Mononuclear cell (primary cell): Measurements from ENCODE around the gene SDK1. TPM values are rescaled to one million over a fixed set of nuclear protein-coding genes. Genes with fewer than 3 reads are reported as not detected.

Source experiments
- H3K27me3 ChIP-seq: 2 replicates; pipeline ENCODE4 v1.6.0; 2011; ENCODE audit warnings: low read length, control low read depth; ENCODE audit not compliant: insufficient read depth
- H3K4me1 ChIP-seq: 2 replicates; pipeline ENCODE4 v1.5.1; 2011; ENCODE audit warnings: mild to moderate bottlenecking, low read length, control low read depth; ENCODE audit not compliant: insufficient read depth
- H3K4me3 ChIP-seq: 2 replicates; pipeline ENCODE4 v1.5.1; 2011; ENCODE audit warnings: mild to moderate bottlenecking, low read length, moderate library complexity
- H3K9me3 ChIP-seq: 2 replicates; pipeline ENCODE4 v1.5.1; 2011; ENCODE audit warnings: low read depth, mild to moderate bottlenecking, control low read depth, low read length
- total RNA-seq: library from RNA; depleted of rRNA; stranded (reverse); fragments of >200 nt; gene quantifications from one replicate; pipeline ENCODE4 v1.2.3, GENCODE V29; 2012

SDK1 gene
- total RNA-seq, 1 donor: 0.31 TPM

DNA sequence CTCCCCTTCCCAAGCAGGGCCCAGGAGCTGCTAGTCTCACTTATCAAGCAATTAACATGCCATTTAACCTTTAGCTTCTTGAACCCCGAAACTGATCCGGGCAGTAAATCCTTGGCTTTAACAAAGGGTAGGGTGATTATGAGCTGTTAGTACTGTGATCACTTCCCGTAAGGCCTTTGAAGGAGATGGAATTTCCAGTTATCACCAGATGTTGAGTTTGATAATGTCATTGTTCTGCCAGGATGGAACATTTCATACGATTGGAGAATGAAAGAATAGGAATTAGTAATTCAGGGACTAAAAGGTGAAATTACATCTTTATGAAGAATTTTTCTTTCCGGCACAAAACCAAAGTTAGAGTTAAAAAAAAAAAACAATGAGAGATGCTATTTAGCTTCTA, 810.1 kb downstream of the SDK1 start:
- H3K4me3 ChIP-seq: no peak overlapping the region
- no peaks in the 10 kb centered on the region for H3K27me3 ChIP-seq
- H3K4me1 ChIP-seq: no peaks in the 10 kb centered on the region

DNA sequence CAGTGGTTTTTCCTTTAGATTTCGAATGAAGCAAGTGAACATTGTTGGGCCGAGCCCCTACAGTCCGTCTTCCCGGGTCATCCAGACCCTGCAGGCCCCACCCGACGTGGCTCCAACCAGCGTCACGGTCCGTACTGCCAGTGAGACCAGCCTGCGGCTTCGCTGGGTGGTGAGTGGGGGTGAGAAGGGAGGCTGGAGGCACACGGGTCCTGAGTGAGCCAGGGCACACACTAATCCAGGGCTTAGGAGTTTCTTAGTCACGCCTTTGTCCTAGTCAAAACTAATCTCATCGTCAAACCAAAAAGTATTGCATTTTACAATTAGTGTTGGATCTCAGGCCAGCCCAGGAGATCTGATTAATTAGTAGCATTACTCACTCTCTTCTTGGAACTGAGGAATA, 812.2 kb downstream of the SDK1 start:
- no peaks in the 10 kb centered on the region for H3K27me3 ChIP-seq
- no peaks in the 10 kb centered on the region for H3K4me1 ChIP-seq

More for the DNA sequence above, 810.1 kb downstream of the SDK1 start:
- no peaks in the 10 kb centered on the region for H3K9me3 ChIP-seq

DNA sequence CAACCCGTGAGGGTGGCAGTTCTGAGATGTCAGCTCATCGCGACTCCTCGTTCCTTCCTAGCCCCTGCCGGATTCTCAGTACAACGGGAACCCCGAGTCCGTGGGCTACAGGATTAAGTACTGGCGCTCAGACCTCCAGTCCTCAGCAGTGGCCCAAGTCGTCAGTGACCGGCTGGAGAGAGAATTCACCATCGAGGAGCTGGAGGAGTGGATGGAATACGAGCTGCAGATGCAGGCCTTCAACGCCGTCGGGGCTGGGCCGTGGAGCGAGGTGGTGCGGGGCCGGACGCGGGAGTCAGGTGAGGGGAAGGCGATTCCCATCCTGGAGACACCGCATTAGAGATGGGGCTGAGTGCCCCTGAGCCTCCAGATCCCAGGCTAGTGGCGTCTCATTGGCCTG, 812.9 kb downstream of the SDK1 start:
- Histone ChIP-seq H3K4me3 (no peak overlapping the region), H3K4me1 (no peaks in the 10 kb centered on the region), H3K27me3 (no peaks in the 10 kb centered on the region)

More for the DNA sequence above, 812.2 kb downstream of the SDK1 start:
- no peaks in the 10 kb centered on the region for H3K9me3 ChIP-seq
- H3K4me3 ChIP-seq: no peak overlapping the region

GRCh38 chr7:4115442-4115841, 814.4 kb downstream of the SDK1 start:
- H3K9me3 ChIP-seq: peaks cover 8% of the 10 kb centered on the region

More for the DNA sequence above, 812.9 kb downstream of the SDK1 start:
- no peaks in the 10 kb centered on the region for H3K9me3 ChIP-seq

GRCh38 chr7:4115941-4116610, 815.0 kb downstream of the SDK1 start:
- H3K27me3 ChIP-seq: no peaks in the 10 kb centered on the region

More at GRCh38 chr7:4115442-4115841, 814.4 kb downstream of the SDK1 start:
- Histone ChIP-seq H3K4me3 (no peak overlapping the region), H3K4me1 (no peaks in the 10 kb centered on the region), H3K27me3 (no peaks in the 10 kb centered on the region)

DNA sequence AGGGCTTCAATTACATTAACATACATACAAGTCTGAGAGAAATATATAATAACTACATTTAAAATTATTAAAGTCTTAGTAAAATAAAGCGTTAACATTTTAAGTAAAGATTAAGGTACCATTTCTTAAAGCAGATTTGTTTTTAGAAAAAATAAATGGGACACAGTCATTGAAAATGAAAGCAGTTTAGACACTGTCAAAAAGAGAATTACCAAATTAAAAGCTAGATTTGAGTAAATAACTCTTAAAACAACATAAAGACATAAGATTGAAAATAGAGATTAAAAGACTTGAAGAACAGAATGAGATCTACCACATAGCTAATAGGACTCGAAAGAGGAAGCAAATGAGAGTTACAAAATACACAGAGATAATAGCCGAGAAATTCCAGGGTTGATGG, 818.8 kb downstream of the SDK1 start:
- no peaks in the 10 kb centered on the region for H3K4me1 ChIP-seq
- peaks cover 8% of the 10 kb centered on the region for H3K9me3 ChIP-seq
- no peak overlapping the region for H3K4me3 ChIP-seq
- no peaks in the 10 kb centered on the region for H3K27me3 ChIP-seq

More at GRCh38 chr7:4115941-4116610, 815.0 kb downstream of the SDK1 start:
- Histone ChIP-seq H3K4me3 (no peak overlapping the region), H3K4me1 (no peaks in the 10 kb centered on the region), H3K9me3 (peaks cover 8% of the 10 kb centered on the region)

DNA sequence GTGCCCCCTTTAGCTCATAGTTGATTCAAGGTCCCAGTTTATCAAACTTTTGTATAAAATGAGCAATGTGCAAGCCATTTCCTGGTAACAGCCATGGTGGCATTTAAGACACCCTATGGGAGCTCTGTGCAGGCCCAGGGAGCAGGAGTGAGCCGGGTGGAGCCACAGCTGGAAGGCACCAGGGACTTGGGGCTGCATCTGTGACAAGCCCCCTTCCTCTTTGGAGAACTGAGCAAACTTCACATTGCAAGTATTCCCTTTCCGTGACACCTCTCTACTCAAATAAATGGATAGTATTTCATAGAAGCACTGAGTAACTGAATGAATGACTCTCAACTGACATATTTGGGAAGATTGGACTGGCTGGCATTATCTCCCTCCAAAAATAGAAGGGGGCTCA, 822.3 kb downstream of the SDK1 start:
- H3K9me3 ChIP-seq: peaks cover 8% of the 10 kb centered on the region
- H3K4me3 ChIP-seq: no peak overlapping the region
- H3K4me1 ChIP-seq: no peaks in the 10 kb centered on the region
- H3K27me3 ChIP-seq: no peaks in the 10 kb centered on the region

- Histone ChIP-seq H3K4me3 (no peak overlapping the region), H3K4me1 (no peaks in the 10 kb centered on the region), H3K9me3 (peaks cover 8% of the 10 kb centered on the region), H3K27me3 (no peaks in the 10 kb centered on the region)
These were observed 822.8 kb downstream of the SDK1 start for GRCh38 chr7:4123823-4124222.

DNA sequence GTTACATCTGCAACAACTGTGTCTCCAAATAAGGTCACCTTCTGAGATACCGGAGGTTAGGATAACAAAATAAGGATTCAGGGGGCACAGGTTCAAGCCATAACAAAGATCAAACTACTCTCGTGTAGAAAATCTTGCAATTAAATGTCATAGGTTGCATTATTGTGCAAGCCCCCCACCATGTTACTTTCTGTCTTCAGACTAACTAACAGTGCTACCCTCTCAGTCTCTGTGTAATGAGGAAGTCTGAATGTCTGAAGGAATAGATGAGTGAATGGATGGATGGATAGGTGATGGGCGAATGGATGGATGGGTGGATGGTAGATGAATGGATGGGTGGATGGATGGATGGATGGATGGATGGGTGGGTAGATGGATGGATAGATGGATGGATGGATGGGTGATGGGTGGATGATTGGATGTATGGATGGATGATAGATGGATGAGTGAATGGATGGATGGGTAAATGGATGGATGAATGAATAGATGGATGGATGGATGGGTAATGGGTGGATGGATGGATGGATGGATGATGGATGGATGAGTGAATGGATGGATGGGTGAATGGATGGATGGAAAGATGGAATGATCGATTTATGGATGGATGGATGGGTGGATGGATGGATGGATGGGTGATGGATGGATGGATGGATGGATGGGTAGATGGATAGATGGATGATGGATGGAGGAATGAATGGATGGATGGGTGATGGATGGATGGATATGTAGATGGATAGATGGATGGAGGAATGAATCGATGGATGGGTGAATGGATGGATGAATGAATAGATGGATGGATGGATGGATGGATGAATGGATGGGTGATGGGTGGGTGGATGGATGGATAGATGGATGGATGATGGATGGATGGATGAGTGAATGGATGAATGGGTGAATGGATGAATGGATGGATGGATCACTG, 823.8 kb downstream of the SDK1 start:
- Histone ChIP-seq H3K4me1 (no peaks in the 10 kb centered on the region), H3K9me3 (peaks cover 6% of the 10 kb centered on the region), H3K27me3 (no peaks in the 10 kb centered on the region), H3K4me3 (no peak overlapping the region)

DNA sequence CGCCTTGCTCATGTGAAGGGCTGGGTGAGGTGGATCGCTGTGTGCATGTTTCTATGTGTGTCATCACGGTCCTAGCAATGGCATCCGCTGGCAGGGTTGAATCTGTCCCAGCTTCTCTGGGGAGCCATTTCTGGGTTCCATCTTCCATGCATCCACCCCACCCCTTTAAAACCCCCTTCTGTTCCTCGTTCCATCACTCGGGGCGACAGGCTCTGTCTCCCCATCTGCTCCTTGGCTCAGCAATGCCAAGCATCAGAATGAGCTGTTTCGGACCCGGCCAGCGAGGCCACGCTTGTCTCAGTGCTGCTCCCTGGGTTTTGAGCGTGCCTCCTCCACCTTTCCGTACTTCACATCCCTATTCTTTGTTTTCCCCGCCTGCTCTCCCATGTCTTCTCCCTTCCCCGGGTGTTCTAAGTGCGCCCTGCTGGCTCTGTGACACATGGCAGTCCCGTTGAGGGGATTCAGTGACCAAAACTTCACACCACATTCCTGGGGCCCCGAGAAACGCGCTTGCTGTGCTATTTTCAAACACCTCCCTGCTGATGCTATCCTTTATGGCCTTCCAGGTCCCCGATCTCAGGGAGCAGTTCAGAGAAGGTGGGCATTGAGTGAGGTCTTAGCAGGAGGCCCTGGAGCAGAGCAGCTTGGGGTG, 827.0 kb downstream of the SDK1 start:
- H3K27me3 ChIP-seq: no peaks in the 10 kb centered on the region
- H3K4me1 ChIP-seq: no peaks in the 10 kb centered on the region
- H3K9me3 ChIP-seq: no peaks in the 10 kb centered on the region
- no peak overlapping the region for H3K4me3 ChIP-seq

GRCh38 chr7:4129481-4130122, 828.5 kb downstream of the SDK1 start:
- no peaks in the 10 kb centered on the region for H3K27me3 ChIP-seq
- no peaks in the 10 kb centered on the region for H3K4me1 ChIP-seq
- no peaks in the 10 kb centered on the region for H3K9me3 ChIP-seq
- no peak overlapping the region for H3K4me3 ChIP-seq

GRCh38 chr7:4131063-4131462, 830.0 kb downstream of the SDK1 start:
- Histone ChIP-seq H3K9me3 (no peaks in the 10 kb centered on the region), H3K4me3 (no peak overlapping the region), H3K27me3 (no peaks in the 10 kb centered on the region), H3K4me1 (no peaks in the 10 kb centered on the region)

- Histone ChIP-seq H3K4me1 (no peaks in the 10 kb centered on the region), H3K9me3 (no peaks in the 10 kb centered on the region), H3K4me3 (no peak overlapping the region), H3K27me3 (no peaks in the 10 kb centered on the region)
These were observed 831.2 kb downstream of the SDK1 start for GRCh38 chr7:4132221-4132620.

DNA sequence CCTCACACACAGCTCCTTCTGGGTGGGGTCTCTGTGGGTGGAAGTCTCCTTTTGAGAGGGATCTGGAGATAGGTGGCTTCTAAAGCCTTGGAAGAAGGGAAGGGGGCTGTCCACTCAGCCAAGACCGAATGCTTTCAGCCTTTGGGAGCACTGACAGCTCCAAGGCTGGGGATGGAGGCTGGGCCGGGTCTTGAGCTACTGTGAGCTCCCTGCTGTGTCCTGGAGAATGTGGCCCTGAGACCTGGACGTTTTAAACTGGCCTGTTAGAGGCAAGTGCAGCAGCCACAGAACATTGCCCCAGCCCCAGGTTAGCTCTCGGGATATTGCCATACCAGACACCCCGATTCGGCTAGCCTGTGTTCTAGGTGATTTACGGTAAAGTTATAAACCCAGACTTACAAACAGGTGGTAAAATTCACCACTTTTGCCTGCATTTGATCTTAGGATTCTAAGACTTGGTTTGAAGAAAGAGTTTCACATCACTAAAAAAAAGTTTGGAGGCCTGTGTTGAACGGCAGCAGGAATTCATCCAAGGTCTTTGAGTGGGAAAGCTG, 832.5 kb downstream of the SDK1 start:
- Histone ChIP-seq H3K9me3 (no peaks in the 10 kb centered on the region), H3K4me1 (no peaks in the 10 kb centered on the region), H3K4me3 (no peak overlapping the region), H3K27me3 (no peaks in the 10 kb centered on the region)
